ENCODE data around the gene ELMO1.

DNA sequence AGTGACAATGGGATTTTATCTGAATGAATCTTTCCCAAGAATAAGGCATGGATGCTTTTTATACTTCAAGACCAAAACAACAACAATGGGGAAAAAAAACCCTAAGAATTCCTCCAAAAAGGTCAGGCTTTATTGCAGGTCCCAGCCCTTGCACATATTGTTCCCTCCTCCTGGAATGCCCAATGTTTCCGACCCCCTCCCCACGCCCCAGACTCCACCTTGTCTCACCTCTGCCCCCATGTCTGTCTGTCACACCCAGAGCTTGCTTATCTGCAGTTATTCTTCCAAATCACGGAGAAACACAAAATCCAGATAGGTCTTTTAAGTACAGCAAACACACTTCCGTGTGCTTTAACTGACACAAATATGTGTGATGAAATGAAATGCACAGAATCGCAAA is 43.5 kb downstream of the ELMO1 start:
- TF ChIP-seq POLR2A (IDR thresholded peaks at IDR 0.05) (no peak), EP300 (IDR thresholded peaks at IDR 0.05) (no peak), CTCF (IDR thresholded peaks at IDR 0.05) (no peak), POLR2AphosphoS5 (IDR thresholded peaks at IDR 0.05) (no peak)
